Endothelial cell of umbilical vein (primary cell): Measurements from ENCODE around the gene HSH2D. TPM values are rescaled to one million over a fixed set of nuclear protein-coding genes. Genes with fewer than 3 reads are reported as not detected.

Experiments
- BruUV-seq: library from RNA; stranded (reverse); fragments of 400-500 nt; replicated peaks from 2 replicates; lab custom pipeline; 2021; lab: Mats Ljungman, UMichigan
- CTCF ChIA-PET: fragments of 300-600, 350-600 bp; sonication (Branson Sonifier 250); formaldehyde crosslinking; loops from one replicate; lab custom pipeline; 2021; ENCODE audit warnings: antibody characterized with exemption, inconsistent platforms; lab: Charles Lee
- POLR2A ChIA-PET: fragments of 300-600, 350-600 bp; sonication (Branson Sonifier 250); formaldehyde crosslinking; loops from one replicate; lab custom pipeline; 2021; ENCODE audit warnings: antibody characterized with exemption, inconsistent platforms; lab: Charles Lee
- DNase-seq: peaks from one replicate; pipeline ENCODE4 v3.0.0-alpha.2; 2011; ENCODE audit warnings: low read depth, low spot score
- FAIRE-seq: peaks from 2 replicates; lab custom pipeline; 2011; peaks lifted over from hg19 to GRCh38; lab: Jason Lieb, UNC
- H2AFZ ChIP-seq: 2 replicates; pipeline ENCODE4 v1.6.0; 2012; ENCODE audit warnings: low read depth, low read length, control low read depth, inconsistent platforms
- H3K27ac ChIP-seq: 2 replicates; pipeline ENCODE4 v1.5.1; 2011; ENCODE audit warnings: low read depth, mild to moderate bottlenecking, control low read depth, low read length, moderate library complexity; ENCODE audit not compliant: insufficient read depth
- H3K27me3 ChIP-seq, 2 experiments: 2 replicates each; pipeline versions ENCODE4 v1.6.0 to v1.6.1; 2011; ENCODE audit warnings: low read length in 2 of 2, mixed read lengths in 1 of 2; ENCODE audit not compliant: control insufficient read depth in 2 of 2, insufficient read depth in 2 of 2
- H3K36me3 ChIP-seq, 2 experiments: 2 replicates in 1 of 2; 3 replicates in 1 of 2; pipeline ENCODE4 v1.5.1; 2011; ENCODE audit warnings: low read length in 2 of 2, mild to moderate bottlenecking in 1 of 2, moderate library complexity in 1 of 2; ENCODE audit not compliant: control insufficient read depth in 2 of 2, insufficient read depth in 2 of 2; ENCODE audit errors: extremely low read depth in 1 of 2
- H3K4me1 ChIP-seq: 3 replicates; pipeline ENCODE4 v1.5.1; 2011; ENCODE audit warnings: mild to moderate bottlenecking, low read length; ENCODE audit not compliant: control insufficient read depth, insufficient read depth; ENCODE audit errors: extremely low read depth
- H3K4me2 ChIP-seq: 2 replicates; pipeline ENCODE4 v1.6.1; 2011; ENCODE audit warnings: low read length, control low read depth, mixed read lengths; ENCODE audit not compliant: insufficient read depth
- H3K4me3 ChIP-seq, 3 experiments: fragments of 200-600 bp in 1 of 3; sonication (generic), shearing (Covaris generic) in 1 of 3; replicated peaks in 1 of 3; 2 replicates each; pipeline ENCODE4 v1.5.1; 2011 to 2016; ENCODE audit warnings: control low read depth in 3 of 3, low read length in 3 of 3, mild to moderate bottlenecking in 2 of 3, inconsistent platforms in 1 of 3, low read depth in 1 of 3, moderate library complexity in 1 of 3; ENCODE audit not compliant: insufficient read depth in 1 of 3
- H3K79me2 ChIP-seq: 2 replicates; pipeline ENCODE4 v1.6.0; 2012; ENCODE audit warnings: low read length, inconsistent platforms; ENCODE audit not compliant: control insufficient read depth, insufficient read depth
- H3K9ac ChIP-seq: replicated peaks from 2 replicates; pipeline ENCODE3; 2011; ENCODE audit warnings: low read length, control low read depth; ENCODE audit not compliant: insufficient read depth; ENCODE audit errors: extremely low read depth
- H3K9me1 ChIP-seq: replicated peaks from 3 replicates; pipeline ENCODE4 v1.6.0; 2011; ENCODE audit warnings: mild to moderate bottlenecking, low read length; ENCODE audit not compliant: control insufficient read depth, insufficient read depth; ENCODE audit errors: extremely low read depth
- H3K9me3 ChIP-seq: replicated peaks from 2 replicates; pipeline ENCODE4 v1.5.1; 2012; ENCODE audit warnings: low read length, inconsistent platforms; ENCODE audit not compliant: control insufficient read depth, insufficient read depth
- H4K20me1 ChIP-seq: replicated peaks from 2 replicates; pipeline ENCODE3; 2011; ENCODE audit warnings: mild to moderate bottlenecking, low read length; ENCODE audit not compliant: control insufficient read depth, insufficient read depth; ENCODE audit errors: extremely low read depth
- CTCF ChIP-seq, 2 donors: IDR thresholded peaks; 1 replicate in 1 of 2; 2 replicates in 1 of 2; pipeline ENCODE4 v1.5.1; 2011; ENCODE audit warnings: low read length in 2 of 2, mild to moderate bottlenecking in 2 of 2, moderate library complexity in 2 of 2, control low read depth in 1 of 2, inconsistent platforms in 1 of 2, low read depth in 1 of 2; ENCODE audit not compliant: insufficient read depth in 1 of 2; ENCODE audit errors: extremely low read depth in 1 of 2
- EZH2 ChIP-seq: IDR thresholded peaks from 2 replicates; pipeline ENCODE4 v1.6.1; 2012; ENCODE audit warnings: borderline replicate concordance, low read depth, mild to moderate bottlenecking, moderate library complexity, low read length, inconsistent platforms; ENCODE audit not compliant: severe bottlenecking
- FOS ChIP-seq: IDR thresholded peaks from 2 replicates; pipeline ENCODE4 v1.6.1; 2011; ENCODE audit warnings: mild to moderate bottlenecking, low read length, moderate library complexity, borderline replicate concordance; ENCODE audit not compliant: insufficient read depth
- GATA2 ChIP-seq: IDR thresholded peaks from 2 replicates; pipeline ENCODE4 v1.7.0; 2011; ENCODE audit warnings: low read depth, mild to moderate bottlenecking, moderate library complexity, mixed read lengths, low read length; ENCODE audit not compliant: insufficient read length, insufficient read depth
- JUN ChIP-seq: IDR thresholded peaks from 2 replicates; pipeline ENCODE4 v1.6.1; 2011; ENCODE audit warnings: borderline replicate concordance, low read depth; ENCODE audit not compliant: insufficient read length, insufficient read depth
- MAX ChIP-seq: IDR thresholded peaks from 2 replicates; pipeline ENCODE4 v1.6.1; 2011; ENCODE audit not compliant: insufficient read depth, insufficient read length
- MYC ChIP-seq: IDR thresholded peaks from one replicate; pipeline ENCODE4 v1.6.1; 2011; ENCODE audit warnings: mild to moderate bottlenecking, low read depth, low read length
- POLR2A ChIP-seq: IDR thresholded peaks from 2 replicates; pipeline ENCODE4 v1.6.1; 2012; ENCODE audit warnings: low read depth, mild to moderate bottlenecking, control low read depth, low read length
- POLR2AphosphoS5 ChIP-seq: IDR thresholded peaks from 2 replicates; pipeline ENCODE4 v1.6.1; 2012; ENCODE audit warnings: low read depth, mild to moderate bottlenecking, control low read depth, low read length, moderate library complexity; ENCODE audit not compliant: insufficient read depth
- dilution Hi-C: fragments of 300-500 bp; cut with MboI; formaldehyde crosslinking; loops from one replicate; pipeline ENCODE4 v1.15.0; 2019; ENCODE audit warnings: low sequenced_read_pairs; ENCODE audit not compliant: extremely low pct_ligation_motif_present
- intact Hi-C: fragments of 100-400 bp; cut with micrococcal nuclease; formaldehyde crosslinking; loops from one replicate; pipeline ENCODE4 v1.10.0; 2022
- polyA plus RNA-seq, 4 experiments: library from polyadenylated mRNA; depleted of rRNA in 3 of 4; stranded (reverse) in 3 of 4; unstranded in 1 of 4; fragments of >200 nt; gene quantifications; 2 replicates each; pipeline versions ENCODE4 v1.2.1 to v1.2.3, GENCODE V29; 2011 to 2012; ENCODE audit warnings: missing spikeins in 1 of 4
- total RNA-seq: library from RNA; stranded (reverse); gene quantifications from 2 replicates; pipeline ENCODE4 v1.2.3, GENCODE V29; 2021

HSH2D gene
- total and polyA plus RNA-seq, 2 donors (not counting 3 experiments of a cell fraction or from before 2014, with no cell fraction given): not detected

DNA sequence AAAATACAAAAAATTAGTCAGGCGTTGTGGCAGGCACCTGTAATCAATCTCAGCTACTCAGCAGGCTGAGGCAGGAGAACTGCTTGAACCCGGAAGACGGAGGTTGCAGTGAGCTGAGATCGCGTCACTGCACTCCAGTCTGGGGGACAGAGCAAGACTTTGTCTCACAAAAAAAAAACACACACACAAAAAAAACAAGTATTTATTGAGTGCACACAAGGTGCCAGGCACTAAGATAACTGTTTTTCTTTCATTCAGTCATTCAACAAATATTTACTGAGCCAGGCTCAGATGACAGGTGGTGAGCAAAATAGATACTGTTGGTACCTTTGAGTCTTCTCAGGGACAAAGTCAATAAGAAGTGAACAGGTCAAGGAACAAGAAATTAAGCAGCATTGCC lies 23.6 kb downstream of the HSH2D start:
- intact Hi-C loops (no loop called here), dilution Hi-C loops (no loop called here)
- Histone ChIP-seq H3K27me3 (no peaks in the 10 kb centered on the region), H3K27ac (no peak overlapping the region), H3K79me2 (no peaks in the 10 kb centered on the region), H3K4me2 (no peak overlapping the region), H3K9ac (no peak overlapping the region), H3K4me1 (no peaks in the 10 kb centered on the region), H3K4me3 (no peak overlapping the region), H3K9me3 (no peaks in the 10 kb centered on the region), H3K36me3 (no peaks in the 10 kb centered on the region), H2AFZ (no peak overlapping the region), H4K20me1 (no peaks in the 10 kb centered on the region), H3K9me1 (no peaks in the 10 kb centered on the region)
- DNase-seq (no peak), FAIRE-seq (no peak)
- ChIA-PET POLR2A (no interaction called here), CTCF (no interaction called here)
- no TSS peak for BruUV-seq
- no peak for TF ChIP-seq MAX
- no peak for TF ChIP-seq JUN
- no peak for TF ChIP-seq CTCF (IDR thresholded peaks at IDR 0.05; ENCODE audit: extremely low read depth in 1 of 2, insufficient read depth in 1 of 2, low read depth in 1 of 2, low read length in 2 of 2)
- TF ChIP-seq MYC: no peak
- TF ChIP-seq POLR2A: no peak
- no peak for TF ChIP-seq POLR2AphosphoS5
- no peak for TF ChIP-seq EZH2
- no peak for TF ChIP-seq GATA2
- no peak for TF ChIP-seq FOS
